ENCODE results near the gene MAGEC3.

MAGEC3 gene

GRCh38 chrX:141941234-141941633, 103.1 kb downstream of the MAGEC3 start:
- Histone ChIP-seq H3K9me3 (ENCODE audit: control insufficient read depth, insufficient read depth, low read length) (no peaks in the 10 kb centered on the region), H3K4me3 (ENCODE audit: low read length) (no peak overlapping the region), H3K27me3 (ENCODE audit: control insufficient read depth, insufficient read depth, low read length) (no peaks in the 10 kb centered on the region), H3K36me3 (ENCODE audit: control insufficient read depth, insufficient read depth, low read length) (no peaks in the 10 kb centered on the region), H3K27ac (ENCODE audit: low read length) (no peak overlapping the region), H3K4me1 (ENCODE audit: control insufficient read depth, insufficient read depth, low read length) (no peaks in the 10 kb centered on the region)
- no CpG with 5 or more reads among the region's 2 CpGs for WGBS (ENCODE audit: insufficient coverage, insufficient read length)
- no peak for DNase-seq (ENCODE audit: low read depth, low spot score)

GRCh38 chrX:141945426-141945825, 107.3 kb downstream of the MAGEC3 start:
- no peaks in the 10 kb centered on the region for H3K9me3 ChIP-seq (ENCODE audit: control insufficient read depth, insufficient read depth, low read length)
- DNase-seq (ENCODE audit: low read depth, low spot score): no peak
- H3K36me3 ChIP-seq (ENCODE audit: control insufficient read depth, insufficient read depth, low read length): no peaks in the 10 kb centered on the region
- H3K4me1 ChIP-seq (ENCODE audit: control insufficient read depth, insufficient read depth, low read length): no peaks in the 10 kb centered on the region
- WGBS (ENCODE audit: insufficient coverage, insufficient read length): no CpG with 5 or more reads among the region's 7 CpGs
- H3K27ac ChIP-seq (ENCODE audit: low read length): no peak overlapping the region
- no peaks in the 10 kb centered on the region for H3K27me3 ChIP-seq (ENCODE audit: control insufficient read depth, insufficient read depth, low read length)
- no peak overlapping the region for H3K4me3 ChIP-seq (ENCODE audit: low read length)

- no peaks in the 10 kb centered on the region for H3K4me1 ChIP-seq (ENCODE audit: control insufficient read depth, insufficient read depth, low read length)
- H3K4me3 ChIP-seq (ENCODE audit: low read length): no peak overlapping the region
- no peaks in the 10 kb centered on the region for H3K9me3 ChIP-seq (ENCODE audit: control insufficient read depth, insufficient read depth, low read length)
- no peak overlapping the region for H3K27ac ChIP-seq (ENCODE audit: low read length)
- DNase-seq (ENCODE audit: low read depth, low spot score): no peak
- H3K27me3 ChIP-seq (ENCODE audit: control insufficient read depth, insufficient read depth, low read length): no peaks in the 10 kb centered on the region
- WGBS (ENCODE audit: insufficient coverage, insufficient read length): no CpG with 5 or more reads among the region's 3 CpGs
- H3K36me3 ChIP-seq (ENCODE audit: control insufficient read depth, insufficient read depth, low read length): no peaks in the 10 kb centered on the region
These were observed 109.2 kb downstream of the MAGEC3 start for GRCh38 chrX:141947350-141947749.
